GM18526 (cell line): ENCODE results near the gene SLC38A8.

Experiments
- POLR2A ChIP-seq: IDR thresholded peaks from 3 replicates; pipeline ENCODE4 v1.6.1; 2011; ENCODE audit not compliant: insufficient read length; ENCODE audit errors: extremely low read depth

Gene SLC38A8

DNA sequence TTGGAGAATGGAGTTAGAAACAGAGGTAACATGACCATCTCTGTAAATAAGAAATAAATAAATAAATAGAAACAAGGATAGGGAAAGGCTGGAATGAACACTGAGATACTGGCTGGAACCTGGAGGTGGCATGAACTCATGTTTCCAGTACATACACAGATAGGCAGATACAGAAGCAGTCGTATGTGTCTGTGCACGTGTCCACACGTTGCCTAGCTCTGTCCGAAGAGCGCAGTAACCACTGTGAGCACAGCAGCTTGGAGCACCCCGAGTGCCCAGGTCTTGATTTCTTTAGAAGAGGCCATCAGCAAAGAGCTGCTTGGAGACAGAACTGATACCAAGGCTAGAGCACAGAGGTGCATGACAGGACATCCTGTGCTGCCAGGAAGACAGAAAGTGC lies 37.1 kb upstream of the SLC38A8 start:
- TF ChIP-seq POLR2A: no peak

DNA sequence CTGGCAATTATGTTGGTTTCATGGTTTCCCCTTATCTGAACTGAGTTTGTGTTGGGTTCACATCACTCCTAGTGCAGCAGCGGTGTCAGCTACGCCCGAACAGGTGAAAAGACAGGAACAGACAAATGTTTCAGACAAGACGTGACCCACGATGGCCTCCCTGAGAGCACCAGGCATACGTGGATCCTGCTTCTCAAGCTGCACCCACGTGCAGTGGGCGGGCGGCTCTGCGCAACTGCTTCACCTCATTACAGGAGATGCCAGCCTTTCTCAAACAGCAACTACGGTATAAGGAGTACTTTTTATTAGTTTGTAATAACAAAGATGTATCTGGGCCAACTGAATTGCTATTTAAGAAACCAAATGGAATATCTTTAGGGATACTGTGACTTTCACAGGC lies 32.8 kb upstream of the SLC38A8 start:
- no peak for TF ChIP-seq POLR2A

DNA sequence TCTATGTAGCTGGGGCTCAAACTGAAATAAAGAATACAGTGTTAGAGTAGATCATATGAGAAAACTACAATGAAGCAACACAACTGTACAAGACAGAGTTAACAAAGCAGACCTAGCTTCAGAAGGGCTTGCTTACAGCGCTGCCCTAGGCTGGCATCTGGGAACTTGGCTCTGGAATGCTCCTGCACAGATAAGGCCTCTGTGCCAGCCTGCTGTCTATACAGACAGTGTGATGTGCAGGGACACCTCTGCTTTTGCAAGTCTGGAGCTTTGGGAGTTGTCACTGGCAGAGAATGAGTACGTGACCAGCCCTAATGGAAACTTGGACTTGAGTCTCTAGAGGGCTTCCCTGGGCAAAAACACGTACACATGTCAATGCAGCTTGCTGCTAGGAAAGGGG lies 32.1 kb upstream of the SLC38A8 start:
- no peak for TF ChIP-seq POLR2A

DNA sequence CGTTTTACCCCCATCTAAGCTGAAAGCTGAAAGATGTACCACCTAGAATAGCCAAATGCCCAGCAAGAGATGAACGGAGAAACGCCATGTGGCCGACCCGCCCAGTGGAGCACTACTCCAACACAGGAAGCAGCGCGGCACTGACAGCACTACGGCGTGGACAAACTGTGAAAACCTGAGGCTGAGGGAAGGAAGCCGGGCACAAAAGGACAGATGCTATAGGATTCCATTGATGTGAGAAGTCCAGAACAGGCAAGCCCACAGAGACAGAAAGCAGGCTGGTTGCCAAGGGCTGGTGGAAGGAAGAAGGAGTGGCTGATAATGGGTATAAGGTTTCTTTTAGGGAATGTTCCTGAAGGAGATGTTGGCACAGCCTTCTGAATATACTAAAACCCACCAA lies 29.4 kb upstream of the SLC38A8 start:
- no peak for TF ChIP-seq POLR2A

DNA sequence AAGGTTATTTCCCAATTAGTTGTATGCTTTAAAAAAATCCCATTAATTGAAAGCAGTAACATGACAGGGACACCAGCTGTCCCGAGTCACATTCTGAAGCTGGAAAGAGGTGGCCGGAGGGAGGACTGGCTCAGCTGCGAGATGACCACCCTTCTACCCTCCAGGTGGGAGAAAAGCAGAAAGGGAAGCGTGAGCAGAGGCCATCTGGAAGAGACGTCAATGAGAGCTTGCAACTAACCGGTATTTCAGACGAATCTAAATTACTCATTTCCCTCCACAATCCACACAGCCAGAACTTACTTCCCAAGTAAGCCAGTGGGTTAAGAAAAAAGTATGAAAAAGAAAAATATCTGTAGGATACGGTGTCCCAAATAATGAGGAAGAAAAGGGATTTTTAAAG lies 28.5 kb upstream of the SLC38A8 start:
- TF ChIP-seq POLR2A: no peak

DNA sequence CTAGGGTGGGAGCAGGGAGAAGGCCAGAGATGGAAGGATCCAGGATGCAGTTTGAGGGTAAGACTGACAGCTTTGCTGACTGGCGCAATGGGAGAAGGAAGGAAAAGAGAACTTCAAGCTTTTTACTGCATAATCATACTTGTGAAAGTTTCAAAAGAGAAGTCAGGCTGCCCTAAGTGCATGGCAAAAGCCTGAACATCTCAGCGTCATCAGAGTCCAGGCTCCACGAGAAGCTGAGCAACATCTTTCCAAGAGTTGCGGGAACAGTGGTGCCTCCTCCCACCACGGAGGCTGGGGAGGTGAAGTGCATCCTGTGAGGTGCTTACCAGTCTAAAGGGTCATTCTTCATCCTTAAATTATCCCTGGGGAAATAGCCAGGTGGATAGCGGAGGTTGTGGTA lies 26.9 kb upstream of the SLC38A8 start:
- no peak for TF ChIP-seq POLR2A

DNA sequence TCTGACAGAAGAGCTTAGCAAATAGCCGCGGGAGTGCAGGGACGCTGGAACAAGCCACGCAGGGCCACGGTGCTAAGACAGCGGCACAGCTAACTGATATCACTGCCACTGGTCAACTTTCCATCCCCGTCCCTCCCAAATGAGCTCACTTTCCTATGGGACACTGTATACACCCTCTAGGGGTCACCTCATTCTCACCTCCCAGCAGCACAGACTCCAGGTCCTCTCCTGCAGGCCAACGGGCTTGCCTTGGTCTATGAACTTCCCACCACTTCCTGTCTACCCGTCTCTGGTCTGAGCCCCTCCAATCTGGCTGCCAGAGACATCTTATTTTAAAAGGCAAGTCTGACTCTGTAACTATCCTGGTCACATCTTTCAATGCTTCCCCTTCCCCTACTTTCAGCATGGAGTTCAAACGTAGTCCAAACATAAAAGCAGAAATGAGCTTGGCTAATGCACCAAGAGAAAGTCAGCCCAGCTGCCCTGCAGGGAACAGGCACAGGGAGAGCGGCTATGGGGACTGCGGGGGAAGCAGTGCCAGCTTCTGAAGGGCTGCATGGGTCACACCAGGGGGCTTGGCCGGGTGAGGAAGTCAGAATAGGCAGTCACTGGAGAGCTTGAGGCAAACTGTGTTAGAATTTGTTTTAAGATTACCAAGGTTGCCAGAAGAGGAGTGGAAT lies 26.3 kb upstream of the SLC38A8 start:
- no peak for TF ChIP-seq POLR2A

DNA sequence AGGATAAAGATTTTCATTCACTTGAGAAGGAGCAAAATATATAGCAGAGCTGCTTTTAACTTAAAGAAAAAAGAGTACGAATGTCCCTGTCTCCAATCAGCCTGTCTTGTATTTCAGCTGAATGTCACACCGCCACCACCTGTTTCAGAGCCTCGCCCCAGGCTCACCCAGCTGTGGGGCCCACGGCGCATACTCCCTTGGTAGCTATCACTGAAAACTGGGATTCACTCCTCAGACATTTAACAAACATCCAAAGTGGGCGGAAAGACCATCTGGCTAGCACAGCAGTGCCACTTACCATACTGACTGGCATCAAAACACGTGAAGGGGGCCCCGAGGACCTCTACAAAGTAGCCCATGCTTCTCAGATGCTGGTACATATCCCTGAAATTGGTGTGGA lies 25.4 kb upstream of the SLC38A8 start:
- TF ChIP-seq POLR2A: no peak

DNA sequence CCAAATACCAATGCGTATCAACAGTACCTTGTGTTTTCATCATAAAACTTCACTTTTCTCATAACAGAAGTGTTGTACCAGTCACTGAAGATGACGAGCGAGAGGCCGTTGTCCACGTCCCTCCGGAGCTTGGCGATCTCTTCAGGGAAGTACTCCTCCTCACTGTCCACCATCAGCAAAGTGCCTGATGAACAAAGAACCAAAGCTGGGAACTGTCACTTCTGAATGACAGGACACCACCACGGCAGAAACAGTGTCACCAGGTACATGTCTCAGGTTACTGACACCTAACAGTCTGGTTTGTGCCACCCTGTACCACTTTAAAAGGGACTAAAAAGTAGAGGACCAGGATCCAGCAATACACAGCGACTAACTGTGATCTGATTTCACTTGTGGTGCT lies 25.0 kb upstream of the SLC38A8 start:
- TF ChIP-seq POLR2A: no peak

DNA sequence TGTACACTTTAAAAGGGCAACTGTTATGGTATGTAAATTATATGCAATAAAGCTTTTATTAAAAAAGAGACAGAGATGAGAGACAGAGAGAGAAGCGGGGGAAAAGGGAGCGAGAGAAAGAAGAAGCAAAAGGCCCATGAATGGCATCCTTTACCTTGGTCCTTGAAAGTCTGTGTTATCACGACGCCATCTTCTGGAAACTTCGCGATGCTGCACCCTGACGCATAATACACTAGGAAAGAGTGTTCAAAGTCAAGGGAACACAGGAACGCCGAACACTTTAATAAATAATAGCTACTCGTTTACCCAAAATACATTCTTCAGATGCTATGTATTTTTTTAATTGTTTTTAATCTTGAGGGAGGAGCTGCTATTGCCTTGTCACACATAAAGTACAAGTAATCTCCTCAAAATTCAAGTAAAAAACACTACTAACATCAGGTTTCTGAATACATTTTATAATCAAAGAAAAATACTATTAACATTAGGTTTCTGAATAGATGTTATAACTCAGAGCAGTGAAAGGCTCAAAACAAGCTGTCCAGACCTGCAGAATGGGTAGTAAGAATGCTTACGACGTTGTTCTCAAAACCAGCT lies 23.0 kb upstream of the SLC38A8 start:
- no peak for TF ChIP-seq POLR2A

DNA sequence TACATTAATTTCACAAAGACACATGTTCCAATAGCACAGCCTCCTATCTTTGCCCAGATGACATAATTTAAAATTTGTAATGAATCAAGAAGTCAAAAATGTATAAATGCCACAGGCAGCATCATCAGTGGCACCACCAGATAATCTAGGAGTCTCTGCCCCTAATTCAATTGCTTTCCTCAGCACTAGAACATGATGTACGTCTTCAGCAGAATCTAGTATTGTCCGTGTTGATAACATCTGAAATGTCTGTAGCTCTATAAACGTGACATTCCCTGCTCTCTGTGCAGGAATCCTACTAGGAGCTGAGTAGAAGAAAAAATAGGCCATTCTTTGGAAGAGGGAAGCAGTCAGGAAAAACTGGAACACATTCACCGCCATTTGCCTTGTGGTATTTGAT lies 21.4 kb upstream of the SLC38A8 start:
- no peak for TF ChIP-seq POLR2A

DNA sequence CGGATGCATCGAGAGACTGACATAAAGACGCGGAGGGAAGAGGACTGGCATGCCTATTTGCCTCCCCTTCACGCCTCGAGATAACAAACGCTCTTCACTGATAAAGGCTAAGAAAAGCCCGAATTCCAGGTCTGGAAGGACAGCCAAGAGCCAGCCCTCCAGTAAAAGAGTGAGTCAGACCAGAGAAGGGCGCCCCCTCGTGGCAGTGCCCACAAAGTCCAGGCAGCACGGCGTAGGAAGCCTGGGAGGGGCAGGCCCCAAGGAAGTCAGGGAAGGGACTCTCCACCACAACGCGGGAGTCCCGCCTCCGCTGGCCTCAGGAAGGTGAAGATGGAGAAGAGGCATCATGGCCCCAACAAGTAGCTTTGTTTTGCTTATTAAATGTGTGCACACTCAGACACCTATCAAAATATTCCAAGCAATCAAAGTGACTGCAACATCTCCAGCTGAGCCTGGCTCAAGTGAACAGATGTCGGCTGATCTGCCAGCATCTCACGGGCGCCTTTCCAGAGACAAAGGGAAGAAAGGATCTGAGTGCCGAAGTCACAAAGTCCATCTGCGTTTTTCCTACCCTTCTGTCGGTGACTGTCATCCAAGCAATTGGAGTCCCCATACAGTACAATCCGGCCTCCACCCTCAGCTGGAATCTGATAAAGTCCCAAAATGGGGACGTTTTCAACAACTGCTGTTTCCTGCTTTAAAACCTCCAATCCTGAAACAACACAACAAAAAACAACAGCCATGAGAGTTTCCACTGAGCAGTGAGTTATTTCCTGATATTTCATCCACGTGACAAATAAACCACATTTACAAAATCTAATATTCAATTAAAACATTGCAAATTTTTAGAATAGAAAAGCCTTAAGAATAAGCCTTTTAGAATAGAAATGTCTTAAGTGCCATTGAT lies 20.4 kb upstream of the SLC38A8 start:
- TF ChIP-seq POLR2A: no peak

DNA sequence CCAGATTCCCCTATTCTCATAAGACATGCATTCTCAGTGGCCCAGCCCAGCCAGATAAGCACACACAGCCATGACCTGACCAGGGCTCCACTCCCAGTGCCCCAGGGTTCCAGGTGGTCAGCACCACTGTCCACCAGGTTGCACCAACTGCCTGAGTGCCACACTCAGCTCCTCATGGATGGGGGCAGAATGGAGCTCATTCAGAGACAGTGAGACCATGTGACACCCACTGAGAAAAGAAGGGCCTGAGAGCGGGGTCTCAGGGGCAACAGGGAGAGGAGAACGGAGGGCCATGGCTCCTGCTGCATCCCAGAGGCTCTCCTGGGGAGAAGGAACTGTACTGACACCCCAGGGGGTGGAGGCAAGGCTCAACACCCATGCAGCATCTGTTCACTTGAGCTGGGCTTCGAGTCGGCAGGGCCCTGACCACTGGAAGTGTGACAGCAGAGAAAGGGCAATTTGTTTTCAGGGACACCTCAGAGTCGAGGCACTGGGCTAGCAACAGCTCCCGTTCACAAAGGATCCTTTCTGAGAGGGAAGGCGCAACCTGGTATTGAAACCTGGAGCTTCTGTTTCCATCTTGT lies 18.7 kb upstream of the SLC38A8 start:
- no peak for TF ChIP-seq POLR2A

DNA sequence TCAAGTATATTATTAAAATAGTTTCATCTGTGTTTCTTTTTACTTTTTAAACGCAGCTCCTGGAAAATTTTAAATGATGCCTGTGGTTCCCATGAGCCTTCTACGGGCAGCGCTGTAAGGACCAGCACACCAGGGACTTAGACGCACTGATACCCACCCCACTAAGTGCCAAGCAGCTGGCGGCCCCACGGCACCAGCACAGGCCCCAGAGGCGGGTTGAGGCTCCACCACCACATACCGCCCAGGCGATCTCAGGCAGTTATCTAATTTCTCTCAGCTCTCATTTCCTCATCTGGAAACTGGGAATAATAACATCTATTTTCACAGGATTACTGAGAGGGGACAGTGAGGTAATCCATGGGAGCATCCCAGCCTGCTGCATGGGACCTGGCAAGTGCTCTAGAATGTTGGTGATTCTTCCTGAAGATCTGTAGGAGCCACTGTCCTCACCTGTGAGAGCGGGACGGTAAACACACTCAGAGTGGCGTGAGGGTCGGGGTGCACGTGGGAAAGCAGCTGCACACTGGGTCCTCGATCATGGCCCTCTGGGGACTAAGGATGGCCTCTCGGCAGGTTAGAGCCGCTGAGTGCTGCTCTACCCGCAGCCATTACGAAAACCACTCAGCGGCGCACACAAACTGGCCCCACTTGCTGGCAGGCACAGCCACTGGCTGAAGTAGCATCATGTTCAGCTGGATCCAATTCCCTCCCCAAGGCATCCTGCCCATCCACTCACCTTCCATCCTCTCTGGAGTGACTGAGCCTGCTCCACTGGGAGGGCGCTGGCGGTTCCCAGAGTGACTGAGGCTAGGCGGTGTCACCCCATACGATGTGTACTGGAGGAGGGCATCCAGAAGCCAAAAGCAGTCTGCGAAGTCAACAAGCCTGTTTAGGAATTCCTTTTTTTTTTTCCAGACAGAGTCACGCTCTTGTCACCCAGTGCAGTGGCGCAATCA lies 17.6 kb upstream of the SLC38A8 start:
- TF ChIP-seq POLR2A: no peak

DNA sequence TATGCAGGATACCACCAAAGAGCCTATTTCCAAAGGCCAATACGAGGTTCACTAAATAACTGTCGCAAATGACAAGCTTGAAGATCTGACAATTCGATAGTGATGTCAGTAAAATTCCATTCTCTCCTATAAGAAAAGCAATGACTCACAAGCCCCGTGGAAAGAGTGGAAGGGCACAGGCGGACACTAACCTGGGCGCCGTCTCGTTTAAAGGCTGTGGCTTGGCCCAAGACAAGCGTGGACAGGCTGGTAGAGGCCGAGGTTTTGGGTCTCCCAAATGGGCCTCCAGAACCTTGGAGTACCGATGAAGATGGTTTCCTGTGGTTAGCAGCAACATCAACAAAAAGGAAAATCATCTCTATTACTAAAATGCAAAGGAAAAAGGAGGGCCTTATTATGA lies 16.5 kb upstream of the SLC38A8 start:
- TF ChIP-seq POLR2A: no peak
